TTC549 (cell line): Measurements from ENCODE around the gene BLZF1.
"Not testable (repeated sequence)": the region's sequence is repeated elsewhere in the genome, so short reads cannot be mapped to it uniquely, and the experiment has no call there.

Source experiments
- FAIRE-seq: peaks from 2 replicates; lab custom pipeline; 2012; peaks lifted over from hg19 to GRCh38; lab: Jason Lieb, UNC

BLZF1 gene

GRCh38 chr1:169360415-169360814 lies 7.6 kb upstream of the BLZF1 start:
- no peak for FAIRE-seq

GRCh38 chr1:169361281-169361680 lies 6.7 kb upstream of the BLZF1 start:
- FAIRE-seq = no peak

- no peak for FAIRE-seq
These were observed 4.8 kb upstream of the BLZF1 start for GRCh38 chr1:169363046-169363730.

GRCh38 chr1:169364948-169365347 lies 3.0 kb upstream of the BLZF1 start:
- FAIRE-seq = no peak

- no peak for FAIRE-seq
These were observed 804 bp upstream of the BLZF1 start for GRCh38 chr1:169367096-169367685.

- no peak for FAIRE-seq
These were observed 393 bp downstream of the BLZF1 start for GRCh38 chr1:169368406-169368769.

GRCh38 chr1:169371404-169371803 lies 3.4 kb downstream of the BLZF1 start:
- no peak for FAIRE-seq

- FAIRE-seq = peak; percentile 32
These were observed 13.2 kb downstream of the BLZF1 start for GRCh38 chr1:169381162-169381561.

GRCh38 chr1:169383449-169383848 lies 15.5 kb downstream of the BLZF1 start:
- no peak for FAIRE-seq

- FAIRE-seq = peak; percentile 25
These were observed 19.4 kb downstream of the BLZF1 start for GRCh38 chr1:169387399-169387798.

- FAIRE-seq = peak; percentile 85
These were observed 22.3 kb downstream of the BLZF1 start for GRCh38 chr1:169390303-169390702.

GRCh38 chr1:169392406-169392805 lies 24.4 kb downstream of the BLZF1 start:
- FAIRE-seq = no peak

- FAIRE-seq = no peak
These were observed 28.0 kb downstream of the BLZF1 start for GRCh38 chr1:169395955-169396354.

GRCh38 chr1:169402578-169402977 lies 34.6 kb downstream of the BLZF1 start:
- FAIRE-seq = not testable (repeated sequence)

- not testable (repeated sequence) for FAIRE-seq
These were observed 40.3 kb downstream of the BLZF1 start for GRCh38 chr1:169408340-169408739.

GRCh38 chr1:169414952-169415351 lies 47.0 kb downstream of the BLZF1 start:
- peak; percentile 84 for FAIRE-seq

- FAIRE-seq = no peak
These were observed 53.3 kb downstream of the BLZF1 start for GRCh38 chr1:169421309-169421708.

- no peak for FAIRE-seq
These were observed 58.2 kb downstream of the BLZF1 start for GRCh38 chr1:169426174-169426705.

- FAIRE-seq = no peak
These were observed 59.2 kb downstream of the BLZF1 start, which contains the start of gene CCDC181 for GRCh38 chr1:169427081-169427641. Gene CCDC181, minus strand, starts transcription at chr1:169427474. Its CDS starts 2,547 bp downstream, at chr1:169424927.
